ENCODE data around the gene TLCD3B. TPM values are rescaled to one million over a fixed set of nuclear protein-coding genes. Genes with fewer than 3 reads are reported as not detected.

The TLCD3B gene
- total and polyA plus RNA-seq, 12 donors = 0.29 TPM; not detected in 11

DNA sequence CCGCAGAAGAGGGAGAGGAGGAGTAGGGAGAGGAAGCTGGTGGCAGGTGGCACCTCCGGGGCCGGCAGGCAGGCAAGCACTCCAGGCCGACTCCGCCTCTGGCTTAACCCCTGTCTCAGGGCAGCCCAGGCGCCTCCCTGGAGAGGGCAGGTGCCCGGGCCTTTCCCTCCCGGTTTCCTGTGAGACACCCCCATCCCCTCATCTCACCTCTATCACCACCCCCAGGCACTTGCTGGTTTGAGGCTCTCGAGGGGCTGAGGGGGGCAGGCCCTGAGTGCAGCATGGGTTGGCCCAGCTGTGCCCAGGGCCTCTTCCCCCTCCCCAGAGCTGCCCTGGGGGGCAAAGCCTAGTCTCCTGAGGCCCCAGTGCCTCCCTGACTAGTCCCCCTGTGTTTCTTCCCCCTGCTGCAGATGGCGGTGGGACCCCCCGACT lies 26.2 kb downstream of the TLCD3B start:
- Histone ChIP-seq H3K4me3 (no peak overlapping the region), H3K27me3 (peaks cover 7 to 21% (median 18%) of the 10 kb centered on the region in 7 donors), H3K36me3 (peaks cover 0 to 50% (median 4%) of the 10 kb centered on the region in 9 donors), H3K9me3 (no peaks in the 10 kb centered on the region), H3K27ac (no peak overlapping the region), H3K4me1 (peaks cover 0 to 7% (median 0%) of the 10 kb centered on the region in 9 donors)
- intact Hi-C loops (cut with DNase I) = loop anchor here in 6 of 10 donors (5.0 to 10.0 kb wide), 6 partner anchors 78 to 300 kb away; partner anchors contain the start of genes KCTD13 (in 4 of the 6) and CDIPT (in 3 of the 6)
- 61 to 62% methylated on average over 10 to 11 of the region's 11 CpGs for WGBS, 2 donors
- ATAC-seq (no peak), DNase-seq (no peak)
- TF ChIP-seq, protein P1, sequence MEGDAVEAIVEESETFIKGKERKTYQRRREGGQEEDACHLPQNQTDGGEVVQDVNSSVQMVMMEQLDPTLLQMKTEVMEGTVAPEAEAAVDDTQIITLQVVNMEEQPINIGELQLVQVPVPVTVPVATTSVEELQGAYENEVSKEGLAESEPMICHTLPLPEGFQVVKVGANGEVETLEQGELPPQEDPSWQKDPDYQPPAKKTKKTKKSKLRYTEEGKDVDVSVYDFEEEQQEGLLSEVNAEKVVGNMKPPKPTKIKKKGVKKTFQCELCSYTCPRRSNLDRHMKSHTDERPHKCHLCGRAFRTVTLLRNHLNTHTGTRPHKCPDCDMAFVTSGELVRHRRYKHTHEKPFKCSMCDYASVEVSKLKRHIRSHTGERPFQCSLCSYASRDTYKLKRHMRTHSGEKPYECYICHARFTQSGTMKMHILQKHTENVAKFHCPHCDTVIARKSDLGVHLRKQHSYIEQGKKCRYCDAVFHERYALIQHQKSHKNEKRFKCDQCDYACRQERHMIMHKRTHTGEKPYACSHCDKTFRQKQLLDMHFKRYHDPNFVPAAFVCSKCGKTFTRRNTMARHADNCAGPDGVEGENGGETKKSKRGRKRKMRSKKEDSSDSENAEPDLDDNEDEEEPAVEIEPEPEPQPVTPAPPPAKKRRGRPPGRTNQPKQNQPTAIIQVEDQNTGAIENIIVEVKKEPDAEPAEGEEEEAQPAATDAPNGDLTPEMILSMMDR (IDR thresholded peaks at IDR 0.05) = no peak

GRCh38 chr16:30004424-30004776 lies 26.7 kb downstream of the TLCD3B start:
- ATAC-seq (no peak), DNase-seq (no peak)
- H3K36me3 ChIP-seq = peaks cover 0 to 54% (median 4%) of the 10 kb centered on the region in 9 donors
- WGBS, 2 donors = 82 to 83% methylated on average over 19 of the region's 19 CpGs
- no peak overlapping the region for H3K27ac ChIP-seq
- TF ChIP-seq, protein P1 (IDR thresholded peaks at IDR 0.05) = no peak
- intact Hi-C loops (cut with DNase I) = loop anchor here in 5 of 10 donors (5.0 to 10.0 kb wide), 4 partner anchors 80 to 300 kb away; partner anchors contain the start of genes CDIPT (in 3 of the 5) and KCTD13 (in 3 of the 5)
- no peak overlapping the region for H3K4me3 ChIP-seq
- H3K9me3 ChIP-seq = no peaks in the 10 kb centered on the region
- peaks cover 0 to 7% (median 0%) of the 10 kb centered on the region in 9 donors for H3K4me1 ChIP-seq
- peaks cover 4 to 16% (median 14%) of the 10 kb centered on the region in 7 donors for H3K27me3 ChIP-seq

DNA sequence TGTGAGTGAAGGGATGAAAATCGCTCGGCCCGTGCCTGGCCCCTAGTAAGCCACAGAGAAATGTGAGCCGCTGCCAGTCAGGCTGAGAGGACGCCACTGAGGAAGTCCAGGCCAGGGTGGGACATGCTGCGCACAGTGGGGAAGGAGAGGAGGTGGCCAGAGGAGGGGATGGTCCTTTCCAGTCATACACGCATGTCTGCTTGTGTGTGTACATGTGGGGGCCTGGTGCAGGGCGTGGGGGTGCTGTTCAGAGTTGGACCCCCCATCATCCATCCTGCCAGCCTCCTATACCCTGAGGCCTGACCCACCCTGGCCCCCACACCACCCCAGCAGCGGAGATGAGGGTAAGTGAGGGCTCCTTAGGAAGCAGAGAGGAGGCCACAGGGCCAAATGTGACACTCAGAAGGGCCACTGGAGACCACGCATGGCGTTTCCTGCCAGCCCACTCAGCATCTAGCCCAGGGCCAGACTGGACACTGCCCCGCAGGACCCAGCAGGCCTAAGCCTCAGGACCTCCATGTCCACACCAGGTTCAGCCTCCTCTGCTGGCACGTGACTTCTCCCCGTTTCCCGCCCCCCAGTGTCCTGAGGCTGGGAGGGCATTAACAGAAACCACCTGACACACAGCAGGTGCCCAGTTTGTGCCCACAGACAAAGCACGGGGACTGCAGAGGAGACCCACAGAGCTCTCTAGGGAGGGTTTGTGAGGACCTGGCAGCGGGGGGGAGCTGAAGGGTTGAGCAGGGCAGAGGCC lies 27.2 kb downstream of the TLCD3B start:
- no peak for DNase-seq

More for the DNA sequence above, 27.2 kb downstream of the TLCD3B start:
- TF ChIP-seq, protein P1 (IDR thresholded peaks at IDR 0.05) = no peak
- Histone ChIP-seq H3K9me3 (no peaks in the 10 kb centered on the region), H3K27me3 (peaks cover 4 to 11% (median 8%) of the 10 kb centered on the region in 7 donors), H3K4me1 (peaks cover 0 to 7% (median 0%) of the 10 kb centered on the region in 9 donors), H3K27ac (no peak overlapping the region), H3K4me3 (no peak overlapping the region), H3K36me3 (peaks cover 0 to 57% (median 4%) of the 10 kb centered on the region in 9 donors)
- 86 to 91% methylated on average over 17 of the region's 17 CpGs for WGBS, 2 donors
- intact Hi-C loops (cut with DNase I) = loop anchor here in 5 of 10 donors (5.0 to 10.0 kb wide), 4 partner anchors 79 to 299 kb away; partner anchors contain the start of genes CDIPT (in 3 of the 5) and KCTD13 (in 3 of the 5)
- ATAC-seq = peak in 1 of 8 donors; percentile 3

Data from heart right ventricle (tissue), 16 donors.